Uterus (tissue), 2 donors: ENCODE results near the gene GRIK1.

Source experiments
- CTCF ChIP-seq, 4 experiments: fragments of 200-600 bp in 2 of 4; fragments of 450-650 bp in 2 of 4; sonication (generic) in 2 of 4; IDR thresholded peaks; one replicate each; pipeline ENCODE4 v1.5.1; 2016 to 2019; ENCODE audit warnings: antibody characterized with exemption in 4 of 4, mild to moderate bottlenecking in 2 of 4, moderate library complexity in 1 of 4
- POLR2A ChIP-seq, 2 donors: fragments of 450-650 bp; IDR thresholded peaks; one replicate each; pipeline ENCODE4 v1.6.1; 2016; ENCODE audit warnings: antibody characterized with exemption in 2 of 2, mild to moderate bottlenecking in 1 of 2, moderate library complexity in 1 of 2

DNA sequence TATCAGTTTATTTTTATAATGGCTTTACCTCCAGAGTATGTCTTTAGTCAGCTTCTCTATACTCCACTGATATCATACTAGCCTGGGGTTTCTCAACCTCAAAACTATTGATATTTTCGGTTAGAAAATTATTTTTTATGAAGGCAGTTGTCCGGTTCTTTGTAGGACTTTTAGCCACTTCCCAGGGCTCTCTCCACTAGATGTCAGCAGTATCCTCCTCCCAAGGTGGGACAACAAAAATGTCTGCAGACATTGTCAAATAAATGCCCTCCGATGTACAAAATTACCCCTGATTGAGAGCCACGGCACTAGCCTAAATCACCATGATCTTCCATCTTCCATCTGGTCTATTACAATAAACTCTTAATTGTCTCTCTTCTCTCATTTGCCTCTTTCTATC lies 4.1 kb upstream of the GRIK1 start:
- no peak for TF ChIP-seq CTCF (IDR thresholded peaks at IDR 0.05)
- TF ChIP-seq POLR2A (IDR thresholded peaks at IDR 0.05), result no peak
